AG04449 (cell line): ENCODE measurements around the gene UPP2.

Experiments
- CTCF ChIA-PET: fragments of 350-600 bp; formaldehyde crosslinking; extraction: SDS; loops from one replicate; lab custom pipeline; 2021; ENCODE audit warnings: antibody characterized with exemption; lab: Yijun Ruan, JAX
- POLR2A ChIA-PET: fragments of 400-600, 350-600 bp; formaldehyde crosslinking; extraction: SDS; loops from one replicate; lab custom pipeline; 2020; ENCODE audit warnings: antibody characterized with exemption, inconsistent platforms; lab: Yijun Ruan, JAX
- DNase-seq: peaks from one replicate; pipeline ENCODE4 v3.0.0-alpha.2; 2010; ENCODE audit warnings: low read depth, low spot score
- H3K4me3 ChIP-seq: 2 replicates; pipeline ENCODE4 v1.5.1; 2011; ENCODE audit warnings: low read depth, mild to moderate bottlenecking, control low read depth, low read length
- CTCF ChIP-seq: IDR thresholded peaks from one replicate; pipeline ENCODE4 v1.5.1; 2011; ENCODE audit warnings: mild to moderate bottlenecking, moderate library complexity, low read length, control low read depth, inconsistent platforms; ENCODE audit not compliant: insufficient read depth; ENCODE audit errors: missing control alignments

Gene UPP2

DNA sequence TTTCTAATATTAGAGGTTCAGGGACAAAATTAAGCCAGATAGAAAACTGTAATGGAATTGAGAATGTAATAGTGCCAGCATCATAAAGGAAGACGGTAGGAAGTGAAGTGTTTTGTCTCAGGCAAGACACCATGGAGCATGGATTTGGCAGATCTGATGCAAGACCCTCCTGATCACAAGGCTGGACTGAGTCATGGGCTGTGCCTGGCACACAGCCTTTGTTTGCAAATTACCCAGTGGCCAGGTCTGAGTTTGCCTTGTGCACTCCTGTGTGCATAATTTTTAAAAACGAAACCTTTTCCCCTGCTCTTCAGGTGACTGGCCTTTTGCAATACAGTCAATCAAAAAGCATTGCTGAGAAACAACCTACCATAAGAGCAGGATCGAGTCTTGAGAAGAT, 2.0 kb upstream of the UPP2 start:
- no peak overlapping the region for H3K4me3 ChIP-seq
- CTCF ChIA-PET = no interaction called here
- POLR2A ChIA-PET = no interaction called here
- no peak for DNase-seq
- no peak for TF ChIP-seq CTCF

DNA sequence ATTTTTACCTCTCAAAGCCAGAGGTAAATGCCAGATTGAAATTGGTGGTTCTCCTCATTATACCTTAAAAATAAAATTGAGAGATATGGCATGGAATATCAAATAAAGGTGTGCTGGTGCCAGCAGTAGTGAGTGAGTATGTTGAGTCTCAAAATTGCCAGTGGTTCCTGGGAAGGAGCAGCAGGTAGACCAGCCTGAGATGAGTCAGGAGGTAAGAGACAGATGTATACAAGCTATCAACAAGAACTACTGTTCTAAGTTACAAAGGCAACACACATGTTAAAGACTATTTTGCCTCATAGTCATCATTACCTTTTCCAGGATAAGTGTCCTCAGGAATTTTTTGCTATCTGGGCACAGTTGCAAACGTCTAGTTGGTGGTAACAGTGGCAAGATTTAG, 1.3 kb upstream of the UPP2 start:
- no peak for DNase-seq
- no peak overlapping the region for H3K4me3 ChIP-seq
- POLR2A ChIA-PET = no interaction called here
- no peak for TF ChIP-seq CTCF
- CTCF ChIA-PET = no interaction called here

DNA sequence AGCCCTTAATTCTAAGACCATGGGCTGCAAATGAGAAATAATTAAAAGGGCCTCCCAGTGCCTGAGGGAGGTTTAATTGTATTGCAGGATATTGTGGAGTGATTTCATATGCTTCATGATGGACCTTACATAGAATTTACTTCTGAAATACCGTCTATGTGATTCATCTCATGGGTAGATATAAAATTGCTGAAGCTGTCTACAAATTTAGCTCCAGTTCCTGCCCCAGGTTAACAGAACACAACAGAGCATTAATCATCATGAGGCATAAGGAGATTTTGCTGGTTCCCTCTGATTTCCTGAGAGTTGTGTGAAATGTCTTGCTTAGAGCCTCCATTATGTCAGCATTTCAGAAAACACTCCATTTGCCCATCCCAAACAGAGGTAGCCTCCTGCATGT, 770 bp downstream of the UPP2 start:
- H3K4me3 ChIP-seq = no peak overlapping the region
- POLR2A ChIA-PET = no interaction called here
- no peak for DNase-seq
- CTCF ChIA-PET = no interaction called here
- no peak for TF ChIP-seq CTCF

GRCh38 chr2:158103411-158104012, 1.8 kb downstream of the UPP2 start:
- CTCF ChIA-PET = no interaction called here
- POLR2A ChIA-PET = no interaction called here
- no peak for TF ChIP-seq CTCF
- H3K4me3 ChIP-seq = no peak overlapping the region
- no peak for DNase-seq

- ChIA-PET POLR2A (no interaction called here), CTCF (no interaction called here)
- TF ChIP-seq CTCF = no peak
- DNase-seq = no peak
- H3K4me3 ChIP-seq = no peak overlapping the region
Observed at GRCh38 chr2:158104903-158105302, 3.2 kb downstream of the UPP2 start.

DNA sequence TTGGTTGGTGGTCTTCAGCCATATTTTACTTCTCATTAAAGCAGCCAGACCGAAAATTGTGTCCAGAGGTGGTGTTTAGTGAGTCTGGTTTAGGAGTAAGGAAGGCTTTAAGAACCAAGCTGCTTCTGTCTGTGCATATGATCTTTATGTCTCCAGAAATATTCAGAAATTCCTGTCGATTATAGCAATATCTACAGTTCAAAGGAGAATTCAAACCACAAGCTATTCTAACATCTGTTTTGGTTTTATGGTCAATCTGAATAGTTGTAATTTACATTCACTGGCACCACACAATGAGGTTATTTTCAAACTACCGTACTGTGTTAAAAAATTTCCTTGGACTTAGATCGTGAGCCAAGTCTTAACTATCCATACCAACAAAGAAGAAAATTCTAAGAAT, 11.3 kb downstream of the UPP2 start:
- no peak overlapping the region for H3K4me3 ChIP-seq
- DNase-seq = no peak
- ChIA-PET POLR2A (no interaction called here), CTCF (interaction anchor here (1.3 kb wide), 1 partner anchor 641 kb away, joined by 5 read pairs; no protein-coding TSS in a partner anchor)
- no peak for TF ChIP-seq CTCF
